MM.1S (cell line): ENCODE results near the gene CDC23.

Experiments used
- DNase-seq: peaks from one replicate; pipeline ENCODE4 v3.0.0-alpha.2; 2015
- H2AFZ ChIP-seq: fragments of 300-600 bp; sonication (generic); 2 replicates; pipeline ENCODE4 v1.6.0; 2016; ENCODE audit warnings: antibody characterized with exemption, low read length
- H3F3A ChIP-seq: fragments of 300-600 bp; sonication (generic); 2 replicates; pipeline ENCODE4 v1.6.1; 2016; ENCODE audit warnings: mild to moderate bottlenecking, antibody characterized with exemption, low read length, moderate library complexity, mixed read lengths; ENCODE audit not compliant: insufficient read depth
- H3K27ac ChIP-seq: fragments of 300-600 bp; sonication (generic); 2 replicates; pipeline ENCODE4 v1.5.1; 2016; ENCODE audit warnings: mild to moderate bottlenecking, low read length
- H3K27me3 ChIP-seq: fragments of 300-600 bp; sonication (generic); replicated peaks from 2 replicates; pipeline ENCODE4 v1.6.0; 2016; ENCODE audit warnings: low read length; ENCODE audit not compliant: insufficient read depth
- H3K36me3 ChIP-seq: fragments of 300-600 bp; sonication (generic); replicated peaks from 2 replicates; pipeline ENCODE4 v1.6.1; 2016; ENCODE audit warnings: mild to moderate bottlenecking, low read length, mixed read lengths; ENCODE audit not compliant: insufficient read depth
- H3K4me1 ChIP-seq: fragments of 300-600 bp; sonication (generic); 2 replicates; pipeline ENCODE4 v1.6.1; 2016; ENCODE audit warnings: low read length, mixed read lengths
- H3K4me2 ChIP-seq: fragments of 300-600 bp; sonication (generic); 2 replicates; pipeline ENCODE4 v1.6.0; 2016; ENCODE audit warnings: low read depth, low read length
- H3K4me3 ChIP-seq: fragments of 300-600 bp; sonication (generic); 2 replicates; pipeline ENCODE4 v1.5.1; 2016; ENCODE audit warnings: low read length, mixed read lengths
- H3K79me2 ChIP-seq: fragments of 300-600 bp; sonication (generic); 2 replicates; pipeline ENCODE4 v1.6.1; 2016; ENCODE audit warnings: mixed run types, low read length, mixed read lengths
- H3K9ac ChIP-seq: fragments of 300-600 bp; sonication (generic); 2 replicates; pipeline ENCODE4 v1.6.1; 2016; ENCODE audit warnings: low read length, mixed read lengths
- H3K9me2 ChIP-seq: fragments of 300-600 bp; sonication (generic); replicated peaks from 2 replicates; pipeline ENCODE4 v1.6.1; 2016; ENCODE audit warnings: mild to moderate bottlenecking, low read length, mixed read lengths; ENCODE audit not compliant: insufficient read depth
- H3K9me3 ChIP-seq: fragments of 300-600 bp; sonication (generic); replicated peaks from 2 replicates; pipeline ENCODE4 v1.6.1; 2016; ENCODE audit warnings: mild to moderate bottlenecking, low read length, mixed read lengths; ENCODE audit not compliant: insufficient read depth
- H4K20me1 ChIP-seq: fragments of 300-600 bp; sonication (generic); 2 replicates; pipeline ENCODE4 v1.6.1; 2016; ENCODE audit warnings: mild to moderate bottlenecking, low read length, moderate library complexity, mixed read lengths; ENCODE audit not compliant: insufficient read depth
- CTCF ChIP-seq: fragments of 300-600 bp; sonication (generic); IDR thresholded peaks from 2 replicates; pipeline ENCODE4 v1.5.1; 2016; ENCODE audit warnings: antibody characterized with exemption, low read length, mixed read lengths
- EZH2 ChIP-seq: fragments of 300-600 bp; sonication (generic); optimal IDR thresholded peaks from 2 replicates; pipeline ENCODE3; 2017; ENCODE audit warnings: low read depth, mild to moderate bottlenecking, antibody characterized with exemption, low read length, mixed read lengths
- EZH2phosphoT487 ChIP-seq: fragments of 300-600 bp; sonication (generic); IDR thresholded peaks from 2 replicates; pipeline ENCODE4 v1.6.1; 2018; ENCODE audit warnings: antibody characterized with exemption, low read length

Gene CDC23

GRCh38 chr5:138234651-138235050 lies 21.5 kb upstream of the CDC23 start:
- Histone ChIP-seq H2AFZ (no peak overlapping the region), H3K9me3 (no peaks in the 10 kb centered on the region), H3K27me3 (no peaks in the 10 kb centered on the region), H3K4me2 (no peak overlapping the region), H3K4me3 (no peak overlapping the region), H3K9ac (no peak overlapping the region), H3K9me2 (no peaks in the 10 kb centered on the region), H3K4me1 (no peaks in the 10 kb centered on the region), H3K79me2 (no peaks in the 10 kb centered on the region), H4K20me1 (no peaks in the 10 kb centered on the region), H3F3A (no peaks in the 10 kb centered on the region), H3K27ac (no peak overlapping the region), H3K36me3 (no peaks in the 10 kb centered on the region)
- TF ChIP-seq CTCF (no peak), EZH2 (no peak), EZH2phosphoT487 (no peak)
- no peak for DNase-seq

GRCh38 chr5:138233280-138233679 lies 20.2 kb upstream of the CDC23 start:
- H3K9me3 ChIP-seq = no peaks in the 10 kb centered on the region
- H3K36me3 ChIP-seq = no peaks in the 10 kb centered on the region
- no peaks in the 10 kb centered on the region for H3K27me3 ChIP-seq
- no peaks in the 10 kb centered on the region for H3K4me1 ChIP-seq
- TF ChIP-seq EZH2phosphoT487 (no peak), EZH2 (no peak), CTCF (no peak)
- H3K4me2 ChIP-seq = no peak overlapping the region
- H3F3A ChIP-seq = no peaks in the 10 kb centered on the region
- H3K9me2 ChIP-seq = no peaks in the 10 kb centered on the region
- H3K9ac ChIP-seq = no peak overlapping the region
- no peaks in the 10 kb centered on the region for H3K79me2 ChIP-seq
- H4K20me1 ChIP-seq = no peaks in the 10 kb centered on the region
- H3K27ac ChIP-seq = no peak overlapping the region
- H2AFZ ChIP-seq = no peak overlapping the region
- H3K4me3 ChIP-seq = no peak overlapping the region
- no peak for DNase-seq

- H3F3A ChIP-seq = no peaks in the 10 kb centered on the region
- TF ChIP-seq CTCF = no peak
- TF ChIP-seq EZH2 = no peak
- no peak for TF ChIP-seq EZH2phosphoT487
- H3K36me3 ChIP-seq = no peaks in the 10 kb centered on the region
- no peaks in the 10 kb centered on the region for H4K20me1 ChIP-seq
- H2AFZ ChIP-seq = no peak overlapping the region
- no peaks in the 10 kb centered on the region for H3K9me2 ChIP-seq
- H3K4me1 ChIP-seq = no peaks in the 10 kb centered on the region
- no peaks in the 10 kb centered on the region for H3K79me2 ChIP-seq
- H3K9ac ChIP-seq = no peak overlapping the region
- H3K4me2 ChIP-seq = no peak overlapping the region
- H3K27me3 ChIP-seq = no peaks in the 10 kb centered on the region
- no peaks in the 10 kb centered on the region for H3K9me3 ChIP-seq
- no peak for DNase-seq
- H3K4me3 ChIP-seq = no peak overlapping the region
- H3K27ac ChIP-seq = no peak overlapping the region
Observed at GRCh38 chr5:138230981-138231589, 18.0 kb upstream of the CDC23 start.

DNA sequence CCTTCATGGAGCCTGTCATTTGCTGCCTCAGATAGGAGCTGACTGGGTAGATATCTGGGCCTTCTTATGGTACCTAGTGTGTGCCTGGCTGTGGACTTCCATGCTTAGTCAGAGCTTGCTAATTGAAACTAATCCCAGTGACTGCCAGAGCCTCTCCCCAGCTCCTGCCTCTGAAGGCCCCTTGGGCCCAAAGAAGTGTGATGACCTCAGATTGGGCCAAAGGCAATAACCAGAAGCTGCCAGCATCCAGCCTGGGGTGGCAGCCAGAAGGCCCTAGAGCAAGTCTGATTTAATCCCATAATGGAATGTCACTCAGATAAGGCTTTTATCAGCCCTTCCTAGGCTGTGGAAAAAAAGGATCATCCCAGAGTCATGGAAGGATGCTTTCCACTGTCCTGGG lies 17.1 kb upstream of the CDC23 start:
- Histone ChIP-seq H3F3A (no peaks in the 10 kb centered on the region), H3K9me2 (no peaks in the 10 kb centered on the region), H3K9me3 (no peaks in the 10 kb centered on the region), H3K4me3 (no peak overlapping the region), H3K36me3 (no peaks in the 10 kb centered on the region), H3K27me3 (no peaks in the 10 kb centered on the region), H3K27ac (no peak overlapping the region), H3K79me2 (no peaks in the 10 kb centered on the region), H3K4me2 (no peak overlapping the region), H4K20me1 (no peaks in the 10 kb centered on the region), H2AFZ (no peak overlapping the region), H3K4me1 (no peaks in the 10 kb centered on the region), H3K9ac (no peak overlapping the region)
- DNase-seq = no peak
- TF ChIP-seq EZH2 = no peak
- no peak for TF ChIP-seq EZH2phosphoT487
